Measurements from ENCODE around the gene GCK.
"Not testable (repeated sequence)": the region's sequence is repeated elsewhere in the genome, so short reads cannot be mapped to it uniquely, and the experiment has no call there.

GCK gene

DNA sequence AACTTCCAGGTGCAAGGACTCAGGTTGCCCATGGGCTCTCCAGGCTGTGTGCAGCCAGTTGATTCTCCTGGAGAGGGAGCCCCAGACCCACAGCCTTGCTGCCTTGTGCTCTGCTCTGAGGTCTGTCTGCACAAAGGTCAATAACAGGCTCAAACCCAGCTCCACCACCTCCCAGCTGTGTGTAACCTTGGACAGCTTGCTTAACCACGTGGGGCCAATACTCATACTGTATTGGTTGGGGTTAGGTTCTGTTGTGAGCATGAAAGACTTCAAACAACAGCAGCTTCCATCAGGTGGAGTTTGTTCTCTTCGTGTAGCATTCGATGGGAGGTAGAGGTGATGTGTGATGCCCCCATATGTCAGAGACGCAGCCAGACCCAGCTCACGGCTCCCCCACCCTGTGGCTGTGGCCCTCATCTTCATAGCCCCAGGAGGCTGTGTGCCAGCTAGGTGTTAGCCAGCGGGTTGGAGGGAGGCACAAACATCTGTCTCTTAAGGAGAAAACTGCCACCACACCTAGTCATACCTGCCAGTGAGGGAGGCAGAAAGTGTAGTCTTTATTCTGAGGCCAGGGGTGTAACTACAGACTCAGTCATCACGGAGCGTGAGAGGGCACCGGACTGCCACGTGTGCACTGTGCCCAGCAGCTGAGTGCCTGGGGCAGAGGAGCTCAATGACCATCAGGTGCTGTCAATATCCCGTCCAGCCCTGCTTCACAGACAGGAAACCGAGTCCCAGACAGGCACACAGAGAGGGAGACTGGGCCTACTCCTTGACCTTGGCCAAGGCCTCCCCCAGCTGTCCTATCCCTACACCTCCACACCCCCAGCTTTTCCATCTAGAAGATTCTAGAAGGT, 57.8 kb downstream of the GCK start:
- no peak for DNase-seq (ENCODE audit: low read depth)
- no peak overlapping the region for H3K4me3 ChIP-seq (ENCODE audit: low read depth, low read length)

DNA sequence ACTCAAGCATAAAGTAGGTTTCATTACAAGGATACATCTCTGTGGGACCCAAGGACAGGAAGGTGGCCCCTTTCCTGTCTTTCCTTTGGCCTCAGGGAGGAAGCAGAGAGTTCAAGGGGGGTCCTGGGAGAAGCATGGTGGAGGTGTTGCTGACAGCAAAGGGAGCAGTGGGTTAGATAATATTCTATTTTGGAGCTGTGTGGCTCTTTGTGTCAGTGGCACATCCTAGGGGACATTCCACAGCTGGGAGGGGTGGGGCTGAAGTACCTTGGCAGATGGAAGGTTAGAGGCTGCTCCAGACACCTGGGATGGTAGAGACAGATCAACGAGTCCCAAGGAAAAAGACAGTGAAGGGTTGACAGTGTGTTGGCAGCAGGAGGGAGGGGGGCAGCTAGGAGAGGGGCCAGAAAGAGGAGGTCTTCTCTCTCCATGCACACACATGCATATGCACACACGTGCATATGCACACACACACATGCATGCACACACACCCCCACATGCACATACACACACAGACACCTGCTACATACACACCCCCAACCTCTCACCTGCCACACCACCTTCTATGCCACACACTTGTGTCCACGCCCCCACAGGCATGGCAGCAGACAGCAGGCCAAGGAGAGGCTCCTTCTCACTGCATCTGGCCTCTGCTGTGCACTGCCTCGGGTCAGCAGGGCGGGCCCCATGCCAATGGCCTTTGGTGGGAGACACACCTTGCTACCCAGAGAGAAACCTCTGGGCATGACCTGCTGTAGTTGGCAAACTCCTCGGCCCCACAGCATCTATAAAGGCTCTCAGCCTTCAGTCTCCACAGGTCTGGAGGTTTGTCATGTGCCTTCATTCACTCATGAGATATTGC, 60.3 kb downstream of the GCK start:
- no peak for DNase-seq (ENCODE audit: low read depth)

DNA sequence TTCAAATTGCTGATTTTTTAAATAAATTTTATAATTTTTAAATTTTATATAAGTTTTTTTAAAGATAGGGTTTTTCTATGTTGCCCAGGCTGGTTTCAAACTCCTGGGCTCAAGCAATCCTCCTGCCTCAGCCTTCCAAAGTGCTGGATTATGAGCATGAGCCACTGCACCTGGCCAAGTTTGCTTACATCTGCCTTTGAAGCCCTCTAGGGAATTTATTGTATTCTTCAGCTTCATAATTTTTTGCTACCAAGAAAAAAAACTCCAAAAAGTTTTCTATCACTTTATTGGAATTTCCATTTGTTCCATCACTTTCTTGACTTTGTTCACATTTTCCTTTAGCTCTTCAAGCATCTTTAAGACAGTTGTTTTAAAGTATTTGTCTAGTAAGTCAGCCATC, 62.1 kb downstream of the GCK start:
- DNase-seq (ENCODE audit: low read depth) = no peak
- no peak overlapping the region for H3K4me3 ChIP-seq (ENCODE audit: low read depth, low read length)

More for the DNA sequence above, 60.3 kb downstream of the GCK start:
- H3K4me3 ChIP-seq (ENCODE audit: low read depth, low read length) = no peak overlapping the region

DNA sequence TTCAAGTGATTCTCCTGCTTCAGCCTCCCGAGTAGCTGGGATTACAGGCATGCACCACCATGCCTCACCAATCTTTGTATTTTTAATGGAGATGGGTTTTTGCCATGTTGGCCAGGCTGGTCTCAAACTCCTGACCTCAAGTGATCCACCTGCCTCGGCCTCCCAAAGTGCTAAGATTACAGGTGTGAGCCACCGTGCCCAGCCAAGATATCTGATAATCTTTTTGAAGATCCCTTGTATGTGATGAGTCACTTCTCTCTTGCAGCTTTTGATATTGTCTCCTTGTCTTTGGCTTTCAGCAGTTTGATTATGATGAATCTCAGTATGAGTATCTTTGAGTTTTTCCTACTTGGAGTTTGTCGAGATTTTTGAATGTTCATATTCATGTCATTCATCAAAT, 62.7 kb downstream of the GCK start:
- not testable (repeated sequence) for H3K4me3 ChIP-seq (ENCODE audit: low read depth, low read length); DNase-seq (ENCODE audit: low read depth)

DNA sequence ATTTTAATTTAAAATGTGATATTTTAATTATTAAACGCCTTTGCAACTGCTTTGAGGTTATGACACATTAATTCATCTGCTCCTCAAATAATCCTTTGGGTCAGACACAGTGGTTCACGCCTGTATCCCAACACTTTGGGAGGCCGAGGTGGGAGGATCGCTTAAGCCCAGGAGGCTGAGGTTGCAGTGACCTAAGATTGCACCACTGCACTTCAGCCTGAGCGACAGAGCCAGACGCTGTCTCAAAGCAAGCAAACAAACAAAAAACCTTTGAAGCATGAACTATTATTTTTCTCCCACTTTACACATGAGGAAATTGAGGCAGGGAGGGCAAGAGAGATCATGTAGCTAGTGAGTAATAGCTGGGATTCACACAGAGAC, 64.4 kb downstream of the GCK start:
- no peak overlapping the region for H3K4me3 ChIP-seq (ENCODE audit: low read depth, low read length)
- no peak for DNase-seq (ENCODE audit: low read depth)

DNA sequence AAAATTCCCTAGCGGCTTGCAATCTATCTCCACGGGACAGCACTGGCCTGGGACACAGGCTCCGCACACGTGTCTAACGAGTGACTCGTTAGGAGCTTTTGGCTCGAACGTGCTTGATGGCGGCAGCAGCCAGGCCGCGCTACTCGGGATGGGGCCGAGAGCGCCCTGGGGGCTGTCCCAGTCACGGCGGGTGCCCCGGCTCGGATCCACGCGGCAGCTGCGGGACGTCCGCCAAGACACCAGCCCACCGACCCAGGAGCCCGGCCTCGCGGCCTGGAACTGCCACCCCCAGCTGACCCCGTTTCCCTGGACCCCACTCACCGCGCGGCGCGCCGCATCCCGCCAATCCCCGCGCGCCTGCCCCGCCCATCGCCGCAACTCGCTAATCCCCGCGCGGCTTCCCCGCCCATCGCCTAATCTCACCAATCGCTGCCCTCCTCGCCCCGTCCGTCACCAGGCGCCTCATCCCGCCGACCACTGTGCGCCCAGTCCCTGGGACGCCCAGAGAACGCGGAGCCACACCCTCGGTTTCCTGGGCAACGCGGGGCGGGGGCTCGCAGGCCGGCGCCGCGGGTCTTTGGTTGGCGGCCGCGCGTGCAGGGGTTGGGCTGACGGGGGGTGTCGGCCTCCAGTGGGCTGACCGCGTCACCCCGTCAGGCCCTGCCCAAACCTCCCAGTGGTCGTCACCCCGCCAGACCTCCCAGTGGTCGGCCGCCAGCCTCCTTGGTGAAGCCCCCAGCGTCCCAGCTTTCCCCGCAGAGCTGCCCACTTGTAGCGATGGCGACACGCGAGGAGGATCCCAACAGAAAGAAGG, 65.8 kb downstream of the GCK start, which contains the start of gene POLD2:
POLD2 (minus strand) TSS at position 359 of the 814 bp plus-strand sequence. CDS start 1,495 bp downstream, outside the sequence.
- H3K4me3 ChIP-seq (ENCODE audit: low read depth, low read length) = peak within 1 kb of the TSS; percentile 72
- peak; percentile 91 for DNase-seq (ENCODE audit: low read depth)

DNA sequence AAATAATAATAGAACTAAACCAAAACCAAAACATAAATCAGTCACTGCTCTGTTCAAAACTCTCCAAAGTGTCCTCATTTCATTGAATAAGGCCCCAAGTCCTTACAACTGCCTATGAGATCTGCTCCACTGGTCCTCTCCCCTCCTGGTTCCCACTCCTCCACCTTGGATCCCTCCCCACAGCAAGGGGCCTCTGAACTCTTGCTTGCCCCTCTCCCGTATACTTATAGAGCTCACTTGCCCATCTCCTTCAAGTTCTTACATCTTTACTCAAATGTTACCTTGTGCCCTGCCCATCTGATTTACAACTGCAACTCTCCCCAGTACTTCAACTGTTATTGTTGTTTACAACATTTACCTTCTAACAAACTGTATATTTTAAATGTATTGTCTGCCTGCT, 66.7 kb downstream of the GCK start:
- peak overlapping the region; percentile 72 for H3K4me3 ChIP-seq (ENCODE audit: low read depth, low read length)
- DNase-seq (ENCODE audit: low read depth) = no peak

DNA sequence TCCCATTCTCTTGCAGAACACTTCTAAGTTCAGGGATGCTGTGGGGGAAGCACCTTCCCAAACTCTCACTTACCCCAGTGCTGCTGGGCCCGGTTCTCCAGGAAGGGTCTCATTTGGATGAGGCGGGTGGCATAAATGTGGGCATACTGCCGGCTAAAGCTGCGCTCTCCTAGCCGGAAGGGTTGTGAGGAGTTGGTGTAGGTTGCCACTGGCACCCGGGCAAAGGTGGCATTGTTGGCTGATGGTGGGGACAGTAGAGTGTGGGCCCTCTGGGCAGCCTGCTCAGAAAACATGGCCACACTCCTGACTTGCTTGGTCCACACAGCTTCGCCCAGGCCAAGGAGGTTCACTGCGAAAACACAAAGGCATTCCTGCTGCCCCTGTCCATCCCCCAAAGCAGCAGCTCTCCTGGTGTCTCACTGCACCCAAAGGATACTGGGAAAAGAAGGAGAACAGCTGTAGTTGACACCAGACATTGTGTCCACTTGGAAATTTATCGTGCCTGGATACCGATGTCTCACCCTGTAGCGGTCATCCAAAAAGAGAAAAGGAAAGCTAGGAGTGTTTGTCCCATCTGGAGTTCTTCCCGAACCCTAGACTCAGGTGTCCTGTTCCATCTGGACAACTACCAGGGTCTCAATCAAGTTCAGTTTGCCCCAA, 67.3 kb downstream of the GCK start:
- DNase-seq (ENCODE audit: low read depth) = no peak
- peak overlapping the region; percentile 72 for H3K4me3 ChIP-seq (ENCODE audit: low read depth, low read length)

DNA sequence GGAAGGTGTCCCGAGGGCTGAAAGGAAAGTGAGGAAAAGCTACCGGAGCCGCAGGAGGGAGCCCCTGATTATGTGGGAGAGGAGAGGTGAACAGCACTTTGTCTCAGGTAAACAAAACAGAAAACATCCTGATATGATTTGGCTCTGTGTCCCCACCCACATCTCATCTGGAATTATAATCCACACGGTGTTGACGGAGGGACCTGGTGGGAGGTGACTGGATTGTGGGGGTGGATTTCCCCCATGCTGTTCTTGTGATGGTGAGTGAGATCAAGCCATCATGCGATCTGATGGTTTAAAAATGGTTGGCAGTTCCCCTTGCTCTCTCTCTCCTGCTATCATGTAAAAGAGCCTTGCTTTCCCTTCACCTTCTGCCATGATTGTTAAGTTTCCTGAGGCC, 68.8 kb downstream of the GCK start:
- DNase-seq (ENCODE audit: low read depth) = no peak
- no peak overlapping the region for H3K4me3 ChIP-seq (ENCODE audit: low read depth, low read length)

DNA sequence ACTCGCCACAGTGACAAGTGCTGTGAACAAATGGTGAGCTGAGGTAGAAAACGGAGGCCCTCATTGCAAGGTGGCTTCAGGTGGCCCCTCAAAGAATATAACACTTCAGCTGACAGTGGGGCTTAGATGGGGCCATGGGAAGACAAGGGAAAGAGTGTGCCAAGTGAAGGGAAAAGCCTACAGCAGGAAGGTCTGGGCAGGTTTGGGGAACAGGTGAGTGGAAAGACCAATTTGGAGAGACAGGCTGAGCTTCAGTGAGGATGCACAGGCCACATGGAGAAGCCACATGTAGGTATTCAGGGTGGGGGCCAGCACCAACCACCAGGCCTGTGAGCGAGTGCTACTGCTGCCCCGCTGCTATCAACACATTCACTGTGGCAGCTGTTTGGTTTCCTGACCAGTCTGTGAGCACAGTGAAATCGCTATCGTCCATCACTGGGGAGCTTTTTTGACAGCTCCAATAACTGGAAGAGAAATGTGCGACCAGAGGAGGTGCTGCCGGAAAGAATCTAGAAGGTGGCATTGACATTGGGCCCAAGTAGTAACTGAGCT, 69.3 kb downstream of the GCK start:
- H3K4me3 ChIP-seq (ENCODE audit: low read depth, low read length) = no peak overlapping the region
- no peak for DNase-seq (ENCODE audit: low read depth)

DNA sequence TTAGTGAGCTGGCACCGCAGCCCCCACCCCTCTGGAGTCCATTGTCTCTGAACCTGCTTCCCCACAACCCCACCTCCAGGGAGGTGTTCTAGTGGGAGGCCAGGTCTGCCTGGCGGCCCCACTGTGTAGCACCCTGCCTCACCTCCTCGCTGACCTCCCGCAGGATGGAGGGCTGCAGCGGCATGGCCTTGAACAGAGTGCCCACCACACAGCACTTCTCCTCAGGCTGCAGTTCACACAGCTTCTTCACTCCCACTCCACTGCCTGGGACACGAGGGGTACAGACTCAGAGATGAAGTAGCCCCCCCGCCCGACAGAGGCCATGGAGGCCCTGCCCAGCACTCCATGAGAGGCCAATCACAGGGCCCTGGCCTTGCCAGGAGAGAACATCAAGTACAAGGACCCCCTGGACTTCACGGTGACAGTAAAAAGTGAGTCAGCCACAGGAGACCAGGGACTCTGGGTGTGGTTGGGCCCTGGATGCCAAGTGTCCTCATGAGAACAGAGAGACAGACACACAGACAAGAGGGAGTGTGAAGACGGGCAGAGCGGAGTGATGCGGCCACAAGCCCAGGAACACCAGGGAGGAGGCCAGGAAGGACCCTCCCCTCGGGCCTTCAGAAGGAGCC, 71.3 kb downstream of the GCK start:
- no peak for DNase-seq (ENCODE audit: low read depth)
- no peak overlapping the region for H3K4me3 ChIP-seq (ENCODE audit: low read depth, low read length)

DNA sequence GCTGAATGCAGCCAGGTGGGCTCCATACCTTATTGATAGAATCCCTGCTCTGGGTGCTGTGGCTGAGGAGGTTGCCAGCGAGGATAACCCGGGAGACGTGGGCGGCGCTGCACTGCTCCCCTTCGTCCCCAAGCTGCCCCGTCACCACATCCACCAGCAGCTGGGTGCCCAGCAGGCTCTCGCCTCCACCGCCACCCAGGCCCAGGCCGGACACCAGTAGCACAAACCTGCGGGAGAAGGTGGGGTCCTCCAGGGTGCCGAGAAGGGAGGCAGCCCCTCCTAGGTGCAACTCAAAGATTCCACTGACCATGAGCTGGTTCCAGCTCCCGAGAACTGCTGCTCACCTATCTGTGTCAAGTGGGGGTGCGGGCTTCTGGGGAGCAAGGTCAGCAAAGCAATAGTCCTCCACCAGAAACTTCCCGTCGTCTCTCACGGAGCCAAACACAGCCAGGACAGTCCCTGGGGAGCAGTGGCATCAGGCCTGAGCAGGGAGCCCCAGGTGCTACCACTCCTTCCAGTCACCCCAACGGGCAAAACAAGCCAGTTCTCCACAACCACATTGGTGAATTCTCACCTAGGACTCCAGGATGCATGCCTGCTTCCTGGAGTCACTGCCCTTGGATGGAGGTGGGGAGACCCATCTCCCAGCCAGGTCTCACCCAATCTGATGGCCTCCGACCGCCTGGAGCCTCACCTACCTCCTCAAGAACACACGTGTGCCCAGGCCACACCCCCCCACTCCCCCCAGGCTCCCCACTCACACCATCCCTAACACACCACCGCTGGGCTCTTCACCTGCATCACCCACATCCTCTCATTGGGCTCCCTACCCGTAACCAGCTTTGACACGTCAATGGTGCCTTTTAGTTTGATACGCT, 72.2 kb downstream of the GCK start:
- DNase-seq (ENCODE audit: low read depth) = no peak
- H3K4me3 ChIP-seq (ENCODE audit: low read depth, low read length) = no peak overlapping the region

DNA sequence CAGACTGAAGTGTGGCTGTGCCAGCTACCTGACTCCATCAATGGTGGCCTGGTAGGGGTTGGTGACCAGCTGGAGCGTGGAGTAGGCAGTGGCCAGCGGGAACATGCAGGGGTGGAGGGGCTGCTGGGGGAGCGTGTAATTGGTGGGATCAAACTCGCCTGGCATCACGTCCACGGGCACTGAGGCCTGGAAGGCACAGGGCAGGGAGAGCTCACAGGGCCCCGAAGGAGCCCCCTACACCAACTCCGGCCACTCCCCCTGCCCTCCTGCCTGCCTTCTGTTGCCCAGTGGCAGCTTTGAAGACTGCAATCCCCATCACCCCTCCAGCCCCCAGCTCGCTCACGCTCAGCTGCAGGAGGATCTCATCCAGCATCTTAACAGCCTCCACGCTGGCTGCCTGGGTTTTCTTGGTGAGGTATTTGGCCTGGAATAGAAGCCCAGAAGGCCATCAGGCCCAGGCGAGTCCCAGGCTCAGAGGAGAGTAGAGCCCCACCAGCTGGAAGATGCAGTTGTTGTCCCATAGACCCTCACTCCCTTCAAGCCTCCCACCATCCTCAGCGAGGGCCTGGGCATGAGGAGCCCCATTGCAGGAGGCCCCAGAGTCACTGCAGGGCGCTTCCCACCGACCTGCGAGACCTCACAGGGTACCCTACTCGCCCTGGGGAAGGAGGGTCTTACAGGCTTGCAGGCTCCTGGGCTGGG, 73.0 kb downstream of the GCK start:
- H3K4me3 ChIP-seq (ENCODE audit: low read depth, low read length) = no peak overlapping the region
- DNase-seq (ENCODE audit: low read depth) = no peak

DNA sequence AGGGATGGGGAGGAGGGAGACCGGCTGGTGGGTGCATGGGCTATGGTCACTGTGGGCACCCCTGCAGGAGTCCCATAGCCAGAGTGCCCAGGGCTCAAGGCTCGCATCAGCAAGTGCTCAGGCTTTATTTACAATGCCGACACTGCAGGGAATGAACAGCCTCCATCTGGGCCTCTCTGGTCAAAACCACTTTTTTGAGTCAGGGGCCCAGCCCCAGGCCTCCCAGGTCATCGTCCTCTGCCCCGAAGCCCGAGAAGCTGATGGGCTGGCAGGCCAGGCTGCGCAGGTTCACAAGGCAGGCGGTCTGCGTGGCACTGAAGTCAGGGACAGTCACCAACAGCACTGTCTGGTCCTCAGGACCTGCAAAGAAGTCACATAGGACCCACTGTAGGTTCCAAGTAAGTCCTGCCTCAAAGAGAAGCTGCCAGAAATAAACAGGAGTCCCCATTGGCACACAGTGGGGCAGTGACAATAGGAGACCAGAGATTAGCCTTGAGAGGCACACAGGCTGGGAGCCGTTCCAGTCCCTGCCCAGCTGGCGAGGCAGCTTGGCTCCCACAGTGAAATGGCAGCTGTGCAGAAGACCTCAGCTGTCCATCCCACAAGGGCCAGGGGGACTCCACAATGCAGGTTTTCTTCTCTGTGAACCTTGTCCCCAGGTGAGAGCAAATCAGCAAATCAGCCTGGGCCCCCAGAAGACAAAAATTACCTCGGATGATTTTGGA, 74.5 kb downstream of the GCK start:
- no peak for DNase-seq (ENCODE audit: low read depth)
- H3K4me3 ChIP-seq (ENCODE audit: low read depth, low read length) = no peak overlapping the region

DNA sequence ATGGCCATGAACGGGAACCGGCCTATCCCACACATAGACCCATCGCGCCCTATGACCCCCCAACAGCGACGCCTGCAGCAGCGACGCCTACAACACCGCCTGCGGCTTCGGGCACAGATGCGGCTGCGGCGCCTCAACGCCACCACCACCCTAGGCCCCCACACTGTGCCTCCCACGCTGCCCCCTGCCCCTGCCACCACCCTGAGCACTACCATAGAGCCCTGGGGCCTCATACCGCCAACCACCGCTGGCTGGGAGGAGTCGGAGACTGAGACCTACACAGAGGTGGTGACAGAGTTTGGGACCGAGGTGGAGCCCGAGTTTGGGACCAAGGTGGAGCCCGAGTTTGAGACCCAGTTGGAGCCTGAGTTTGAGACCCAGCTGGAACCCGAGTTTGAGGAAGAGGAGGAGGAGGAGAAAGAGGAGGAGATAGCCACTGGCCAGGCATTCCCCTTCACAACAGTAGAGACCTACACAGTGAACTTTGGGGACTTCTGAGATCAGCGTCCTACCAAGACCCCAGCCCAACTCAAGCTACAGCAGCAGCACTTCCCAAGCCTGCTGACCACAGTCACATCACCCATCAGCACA, 75.4 kb downstream of the GCK start:
- no peak overlapping the region for H3K4me3 ChIP-seq (ENCODE audit: low read depth, low read length)
- DNase-seq (ENCODE audit: low read depth) = no peak

All from skeletal muscle cell (primary cell).